T-helper 2 cell treated with Interferon-gamma antibody and Interleukin-4, amounts not matched to agents 5 μg/mL and 100 μg/mL, for 36 hours (primary cell): ENCODE data around the gene MYLK4.

Experiments used
- DNase-seq: peaks from one replicate; pipeline ENCODE4 v3.0.0; 2021; ENCODE audit warnings: low spot score
- H3K27ac Mint-ChIP-seq: one replicate; pipeline ENCODE4 v1.8.0; 2021; ENCODE audit warnings: mild to moderate bottlenecking, mixed read lengths
- H3K27me3 Mint-ChIP-seq: one replicate; pipeline ENCODE4 v1.8.0; 2021; ENCODE audit warnings: low read depth, mixed read lengths
- H3K36me3 Mint-ChIP-seq: one replicate; pipeline ENCODE4 v1.8.0; 2021; ENCODE audit warnings: low read depth, mixed read lengths
- H3K4me1 Mint-ChIP-seq: one replicate; pipeline ENCODE4 v1.8.0; 2021; ENCODE audit warnings: low read depth, mixed read lengths
- H3K4me3 Mint-ChIP-seq: one replicate; pipeline ENCODE4 v1.8.0; 2022; ENCODE audit warnings: mild to moderate bottlenecking, moderate library complexity, mixed read lengths
- H3K9me3 Mint-ChIP-seq: one replicate; pipeline ENCODE4 v1.8.0; 2021; ENCODE audit warnings: mixed read lengths

MYLK4 gene

DNA sequence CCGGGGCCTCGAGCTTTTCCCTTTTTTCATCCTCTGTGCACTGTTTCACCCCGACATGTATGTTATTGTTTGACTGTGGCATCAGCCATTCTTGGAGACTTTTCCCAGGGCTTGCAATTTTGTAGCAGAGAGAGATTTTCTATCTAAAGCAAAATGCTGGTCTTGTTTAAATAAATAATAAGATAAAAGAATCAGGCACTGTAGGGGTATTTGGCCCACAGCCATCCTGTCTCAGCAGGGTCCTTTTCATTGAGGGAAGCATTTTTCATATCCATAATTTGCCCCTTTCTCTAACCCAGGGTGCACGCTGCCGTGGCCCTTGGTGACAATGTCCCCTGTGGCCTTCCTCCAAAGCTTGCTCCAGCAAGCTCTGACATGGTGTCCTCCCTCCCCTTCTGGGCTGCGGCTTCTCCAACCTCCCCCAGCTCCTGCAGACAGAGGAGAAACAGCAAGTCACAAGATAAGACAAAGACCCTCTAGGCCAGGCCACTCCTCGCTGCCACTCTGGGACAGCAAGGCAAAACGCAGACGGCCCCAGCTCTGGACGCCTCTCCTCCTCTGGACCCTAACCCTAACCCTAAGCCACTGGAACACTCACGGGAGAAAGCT is 117.6 kb downstream of the MYLK4 start:
- Mint-ChIP-seq H3K4me1 (peaks cover 4% of the 10 kb centered on the region), H3K4me3 (no peak overlapping the region), H3K36me3 (no peaks in the 10 kb centered on the region), H3K9me3 (no peaks in the 10 kb centered on the region), H3K27ac (no peak overlapping the region), H3K27me3 (peaks cover 29% of the 10 kb centered on the region)
- DNase-seq: no peak

- Mint-ChIP-seq H3K4me3 (no peak overlapping the region), H3K4me1 (peaks cover 4% of the 10 kb centered on the region), H3K9me3 (no peaks in the 10 kb centered on the region), H3K27me3 (peaks cover 29% of the 10 kb centered on the region), H3K36me3 (no peaks in the 10 kb centered on the region), H3K27ac (no peak overlapping the region)
- DNase-seq: no peak
Measured at GRCh38 chr6:2632368-2632767, 118.4 kb downstream of the MYLK4 start.

DNA sequence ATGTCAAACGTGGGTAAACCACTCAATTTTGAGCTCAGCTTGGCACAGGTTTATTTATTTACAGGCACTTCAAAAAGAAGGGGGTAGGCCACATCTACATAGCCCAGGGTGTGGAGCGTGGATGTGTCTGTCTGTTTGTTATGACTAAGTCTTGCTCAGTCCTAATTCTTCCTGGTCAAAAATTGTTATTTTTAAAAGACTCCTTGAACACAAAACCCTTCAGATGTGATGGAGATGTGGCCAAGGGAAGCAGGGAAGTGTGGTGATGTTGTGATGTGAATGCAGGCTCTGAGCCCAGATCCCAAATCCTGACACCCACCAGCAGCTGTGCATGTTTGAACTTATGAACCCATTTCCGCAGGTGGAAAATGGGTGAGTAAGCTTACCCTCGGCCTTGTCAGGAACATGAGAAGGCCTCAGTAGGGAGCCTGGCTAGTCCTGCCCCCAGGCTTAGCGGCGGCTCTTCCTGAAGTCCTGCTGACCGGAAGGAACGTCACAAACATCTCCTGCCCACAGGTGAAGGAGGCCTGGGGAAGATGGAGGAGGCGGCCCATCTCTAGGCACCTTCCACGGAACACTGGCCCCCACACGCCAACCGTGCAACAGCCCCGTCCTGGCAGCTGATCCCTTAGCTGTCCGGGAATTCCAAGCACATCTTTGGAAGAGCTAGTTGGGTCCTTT is 119.7 kb downstream of the MYLK4 start:
- H3K27ac Mint-ChIP-seq: no peak overlapping the region

GRCh38 chr6:2630359-2630758 is 120.4 kb downstream of the MYLK4 start:
- Mint-ChIP-seq H3K9me3 (no peaks in the 10 kb centered on the region), H3K27ac (no peak overlapping the region), H3K27me3 (peaks cover 30% of the 10 kb centered on the region), H3K4me1 (peaks cover 4% of the 10 kb centered on the region), H3K4me3 (no peak overlapping the region), H3K36me3 (no peaks in the 10 kb centered on the region)
- no peak for DNase-seq

More for the DNA sequence above, 119.7 kb downstream of the MYLK4 start:
- Mint-ChIP-seq H3K27me3 (peaks cover 30% of the 10 kb centered on the region), H3K4me1 (peaks cover 4% of the 10 kb centered on the region), H3K9me3 (no peaks in the 10 kb centered on the region), H3K4me3 (no peak overlapping the region), H3K36me3 (no peaks in the 10 kb centered on the region)
- DNase-seq: no peak

DNA sequence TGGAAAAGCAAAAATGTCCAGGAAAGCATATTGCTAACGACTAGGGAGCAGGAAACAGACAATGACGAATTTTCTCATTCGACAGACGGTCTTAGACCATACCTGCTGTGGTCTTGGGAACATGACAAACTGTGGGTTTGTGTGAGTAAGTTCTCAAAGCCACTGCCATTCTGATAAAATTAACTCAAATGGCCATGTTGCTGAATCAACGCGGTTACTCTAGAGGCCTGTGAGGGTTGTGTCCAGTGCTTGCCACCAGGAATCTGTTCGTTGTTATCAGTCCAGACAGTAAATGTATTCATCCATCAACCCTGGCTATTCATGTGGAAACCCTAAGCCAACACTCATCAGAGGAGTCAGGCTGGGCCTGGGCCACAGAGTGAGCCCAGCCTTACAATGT is 124.3 kb downstream of the MYLK4 start:
- H3K36me3 Mint-ChIP-seq: no peaks in the 10 kb centered on the region
- no peaks in the 10 kb centered on the region for H3K9me3 Mint-ChIP-seq
- H3K27me3 Mint-ChIP-seq: peaks cover 11% of the 10 kb centered on the region
- H3K4me3 Mint-ChIP-seq: no peak overlapping the region
- no peak for DNase-seq
- no peaks in the 10 kb centered on the region for H3K4me1 Mint-ChIP-seq
- H3K27ac Mint-ChIP-seq: no peak overlapping the region

GRCh38 chr6:2625581-2625980 is 125.1 kb downstream of the MYLK4 start:
- H3K4me1 Mint-ChIP-seq: no peaks in the 10 kb centered on the region
- no peak for DNase-seq
- H3K36me3 Mint-ChIP-seq: no peaks in the 10 kb centered on the region
- H3K27me3 Mint-ChIP-seq: peaks cover 10% of the 10 kb centered on the region
- no peak overlapping the region for H3K4me3 Mint-ChIP-seq
- no peak overlapping the region for H3K27ac Mint-ChIP-seq
- H3K9me3 Mint-ChIP-seq: no peaks in the 10 kb centered on the region

- Mint-ChIP-seq H3K4me1 (no peaks in the 10 kb centered on the region), H3K4me3 (no peak overlapping the region), H3K9me3 (no peaks in the 10 kb centered on the region), H3K27me3 (peaks cover 9% of the 10 kb centered on the region), H3K36me3 (no peaks in the 10 kb centered on the region), H3K27ac (no peak overlapping the region)
- no peak for DNase-seq
Measured at GRCh38 chr6:2624177-2624576, 126.5 kb downstream of the MYLK4 start.

GRCh38 chr6:2623295-2623694 is 127.4 kb downstream of the MYLK4 start:
- Mint-ChIP-seq H3K27me3 (peaks cover 10% of the 10 kb centered on the region), H3K36me3 (no peaks in the 10 kb centered on the region), H3K27ac (no peak overlapping the region), H3K9me3 (no peaks in the 10 kb centered on the region), H3K4me1 (no peaks in the 10 kb centered on the region), H3K4me3 (no peak overlapping the region)
- no peak for DNase-seq

DNA sequence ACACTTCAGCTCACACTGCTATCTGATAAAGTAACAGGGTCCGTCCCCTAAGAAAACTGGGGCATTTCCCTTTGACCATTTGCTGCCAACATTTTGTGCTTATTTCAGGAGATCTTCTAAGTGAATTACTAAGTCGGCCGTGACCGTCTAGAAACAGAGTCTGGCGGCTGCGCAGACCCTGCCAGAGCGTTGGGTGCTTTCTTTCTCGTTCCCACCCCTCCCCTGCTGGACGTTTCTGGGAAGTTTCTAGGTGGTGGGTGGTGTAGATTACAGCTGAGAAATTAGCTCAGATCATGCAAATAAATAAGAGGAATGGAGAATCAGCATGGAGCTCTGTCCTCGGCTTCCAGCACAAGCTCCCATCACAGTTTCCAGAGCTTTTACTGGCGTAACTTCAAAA is 128.1 kb downstream of the MYLK4 start:
- Mint-ChIP-seq H3K4me1 (no peaks in the 10 kb centered on the region), H3K27ac (no peak overlapping the region), H3K27me3 (peaks cover 16% of the 10 kb centered on the region), H3K4me3 (no peak overlapping the region), H3K9me3 (no peaks in the 10 kb centered on the region), H3K36me3 (no peaks in the 10 kb centered on the region)
- no peak for DNase-seq

GRCh38 chr6:2619651-2620050 is 131.1 kb downstream of the MYLK4 start:
- no peak for DNase-seq
- H3K4me3 Mint-ChIP-seq: no peak overlapping the region
- H3K27ac Mint-ChIP-seq: no peak overlapping the region
- H3K9me3 Mint-ChIP-seq: no peaks in the 10 kb centered on the region
- H3K27me3 Mint-ChIP-seq: peaks cover 16% of the 10 kb centered on the region
- H3K36me3 Mint-ChIP-seq: no peaks in the 10 kb centered on the region
- H3K4me1 Mint-ChIP-seq: no peaks in the 10 kb centered on the region

GRCh38 chr6:2617729-2618128 is 133.0 kb downstream of the MYLK4 start:
- no peak for DNase-seq
- no peaks in the 10 kb centered on the region for H3K36me3 Mint-ChIP-seq
- H3K27me3 Mint-ChIP-seq: peaks cover 23% of the 10 kb centered on the region
- no peak overlapping the region for H3K4me3 Mint-ChIP-seq
- no peaks in the 10 kb centered on the region for H3K4me1 Mint-ChIP-seq
- no peaks in the 10 kb centered on the region for H3K9me3 Mint-ChIP-seq
- H3K27ac Mint-ChIP-seq: no peak overlapping the region

DNA sequence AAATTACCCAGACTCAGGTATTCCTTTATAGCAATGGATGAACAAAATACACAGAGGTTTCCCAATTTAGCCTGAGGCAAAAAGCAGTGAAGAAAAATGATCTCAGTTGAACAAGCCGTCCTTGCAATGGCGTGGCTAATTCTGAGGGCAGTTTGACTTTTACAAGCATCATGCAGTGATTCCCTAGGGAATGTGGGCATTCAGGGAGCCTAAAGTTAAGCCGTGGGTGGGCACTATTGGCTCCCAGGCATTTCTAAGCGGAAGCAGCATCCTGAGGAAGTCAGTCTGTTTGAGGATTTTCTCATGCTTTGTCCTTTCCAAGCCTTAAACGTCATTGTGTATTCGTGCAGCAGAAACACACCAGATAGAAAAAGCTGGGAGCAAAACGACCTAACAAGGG is 133.9 kb downstream of the MYLK4 start:
- DNase-seq: no peak
- no peak overlapping the region for H3K4me3 Mint-ChIP-seq
- H3K4me1 Mint-ChIP-seq: no peaks in the 10 kb centered on the region
- peaks cover 25% of the 10 kb centered on the region for H3K27me3 Mint-ChIP-seq
- no peaks in the 10 kb centered on the region for H3K36me3 Mint-ChIP-seq
- no peaks in the 10 kb centered on the region for H3K9me3 Mint-ChIP-seq
- no peak overlapping the region for H3K27ac Mint-ChIP-seq

- Mint-ChIP-seq H3K27me3 (peaks cover 35% of the 10 kb centered on the region), H3K36me3 (no peaks in the 10 kb centered on the region), H3K4me3 (no peak overlapping the region), H3K27ac (no peak overlapping the region), H3K9me3 (no peaks in the 10 kb centered on the region), H3K4me1 (no peaks in the 10 kb centered on the region)
- DNase-seq: no peak
Measured at GRCh38 chr6:2615251-2615650, 135.5 kb downstream of the MYLK4 start.

GRCh38 chr6:2614846-2615245 is 135.9 kb downstream of the MYLK4 start:
- Mint-ChIP-seq H3K4me1 (no peaks in the 10 kb centered on the region), H3K27ac (no peak overlapping the region), H3K4me3 (no peak overlapping the region), H3K27me3 (peaks cover 38% of the 10 kb centered on the region), H3K36me3 (no peaks in the 10 kb centered on the region), H3K9me3 (no peaks in the 10 kb centered on the region)
- DNase-seq: no peak

- Mint-ChIP-seq H3K27me3 (peaks cover 35% of the 10 kb centered on the region), H3K4me1 (no peaks in the 10 kb centered on the region), H3K4me3 (no peak overlapping the region), H3K9me3 (no peaks in the 10 kb centered on the region), H3K36me3 (no peaks in the 10 kb centered on the region), H3K27ac (no peak overlapping the region)
- no peak for DNase-seq
Measured at GRCh38 chr6:2614155-2614554, 136.6 kb downstream of the MYLK4 start.
